NOMO-1 treated with dmso at 0.1 percent for 144 hours (cell line): ENCODE results near the gene KAT14.
"Not testable (repeated sequence)": the region's sequence is repeated elsewhere in the genome, so short reads cannot be mapped to it uniquely, and the experiment has no call there.

Source experiments
- DNase-seq: peaks from one replicate; lab custom pipeline; 2025; ENCODE audit not compliant: unreplicated experiment; lab: John Stamatoyannopoulos, UW

Gene KAT14

GRCh38 chr20:18156045-18156444 is 18.4 kb downstream of the KAT14 start:
- DNase-seq = no peak

GRCh38 chr20:18164356-18164755 is 26.7 kb downstream of the KAT14 start:
- DNase-seq = no peak

- no peak for DNase-seq
Measured at GRCh38 chr20:18165553-18165952, 27.9 kb downstream of the KAT14 start.

- peak; percentile 4 for DNase-seq
Measured at GRCh38 chr20:18166241-18166881, 28.7 kb downstream of the KAT14 start.

- DNase-seq = no peak
Measured at GRCh38 chr20:18166950-18167349, 29.3 kb downstream of the KAT14 start.

GRCh38 chr20:18172379-18172778 is 34.7 kb downstream of the KAT14 start:
- DNase-seq = no peak

GRCh38 chr20:18174906-18175683 is 37.4 kb downstream of the KAT14 start:
- DNase-seq = no peak

GRCh38 chr20:18176318-18176785 is 38.7 kb downstream of the KAT14 start:
- DNase-seq = no peak

GRCh38 chr20:18180366-18180765 is 42.7 kb downstream of the KAT14 start:
- not testable (repeated sequence) for DNase-seq

- DNase-seq = no peak
Measured at GRCh38 chr20:18180815-18181214, 43.2 kb downstream of the KAT14 start.

- DNase-seq = no peak
Measured at GRCh38 chr20:18187020-18187419, 49.4 kb downstream of the KAT14 start.

GRCh38 chr20:18188434-18188833 is 50.8 kb downstream of the KAT14 start:
- DNase-seq = no peak

- DNase-seq = no peak
Measured at GRCh38 chr20:18190338-18191233, 52.9 kb downstream of the KAT14 start.

GRCh38 chr20:18191306-18191705 is 53.6 kb downstream of the KAT14 start:
- no peak for DNase-seq

- not testable (repeated sequence) for DNase-seq
Measured at GRCh38 chr20:18194461-18194860, 56.8 kb downstream of the KAT14 start.

GRCh38 chr20:18195931-18196330 is 58.3 kb downstream of the KAT14 start:
- no peak for DNase-seq

GRCh38 chr20:18197382-18198070 is 59.9 kb downstream of the KAT14 start:
- no peak for DNase-seq

- DNase-seq = no peak
Measured at GRCh38 chr20:18202966-18203365, 65.3 kb downstream of the KAT14 start.

GRCh38 chr20:18203700-18204099 is 66.0 kb downstream of the KAT14 start:
- DNase-seq = not testable (repeated sequence)

- DNase-seq = no peak
Measured at GRCh38 chr20:18213002-18213401, 75.3 kb downstream of the KAT14 start.

GRCh38 chr20:18215566-18215965 is 77.9 kb downstream of the KAT14 start:
- no peak for DNase-seq
